Type B pancreatic cell (in vitro differentiated cells): ENCODE measurements around the gene FILIP1. TPM values are rescaled to one million over a fixed set of nuclear protein-coding genes. Genes with fewer than 3 reads are reported as not detected.
"Not testable (repeated sequence)": the region's sequence is repeated elsewhere in the genome, so short reads cannot be mapped to it uniquely, and the experiment has no call there.

Experiments used
- DNase-seq: peaks from one replicate; pipeline ENCODE4 v3.0.0; 2021; ENCODE audit warnings: mixed read lengths; ENCODE audit not compliant: unreplicated experiment; ENCODE audit errors: extremely low spot score
- H3K27ac Mint-ChIP-seq: 2 replicates; pipeline ENCODE4 v1.8.0; 2021; ENCODE audit warnings: mild to moderate bottlenecking, mixed read lengths
- H3K27me3 Mint-ChIP-seq: 2 replicates; pipeline ENCODE4 v1.8.0; 2021; ENCODE audit warnings: mixed read lengths
- H3K36me3 Mint-ChIP-seq: 2 replicates; pipeline ENCODE4 v1.8.0; 2021; ENCODE audit warnings: mixed read lengths
- H3K4me1 Mint-ChIP-seq: one replicate; pipeline ENCODE4 v1.8.0; 2021; ENCODE audit warnings: mixed read lengths; ENCODE audit not compliant: unreplicated experiment
- H3K4me3 Mint-ChIP-seq: 2 replicates; pipeline ENCODE4 v1.8.0; 2021; ENCODE audit warnings: mild to moderate bottlenecking, mixed read lengths
- H3K9me3 Mint-ChIP-seq: 2 replicates; pipeline ENCODE4 v1.8.0; 2021; ENCODE audit warnings: mixed read lengths
- total RNA-seq: library from RNA; stranded (reverse); gene quantifications from 2 replicates; pipeline ENCODE4 v1.2.1, GENCODE V29; 2021; ENCODE audit warnings: low replicate concordance
- TF ChIP-seq, protein P1 (sequence below): fragments of 200-600 bp; sonication (generic); conservative IDR thresholded peaks from 2 replicates; pipeline ENCODE4 v1.5.0; 2021; ENCODE audit warnings: antibody characterized with exemption, mild to moderate bottlenecking

The FILIP1 gene
- total RNA-seq, 1 donor from 2014 or later = 5.0 TPM

DNA sequence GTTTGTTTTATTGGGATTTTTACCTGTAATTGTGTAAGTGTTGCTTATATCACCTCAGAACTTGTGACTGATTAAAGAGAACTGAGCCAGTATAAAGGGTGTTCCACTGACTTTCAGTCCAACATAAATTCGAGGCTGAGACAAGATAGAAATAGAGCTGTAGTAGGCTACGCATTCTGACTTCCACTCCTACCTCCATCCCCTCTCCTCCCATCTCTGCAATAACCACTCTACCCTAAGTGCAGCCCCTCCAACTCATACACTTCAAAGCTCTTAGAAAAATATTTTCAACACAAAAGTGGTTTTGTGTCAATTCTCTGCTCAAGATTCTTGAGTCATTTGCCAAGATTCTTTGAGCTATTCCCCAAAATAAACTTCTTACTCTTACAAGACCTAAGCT is 48.7 kb downstream of the FILIP1 start:
- Mint-ChIP-seq H3K4me1 (peaks cover 5% of the 10 kb centered on the region), H3K36me3 (no peaks in the 10 kb centered on the region), H3K9me3 (no peaks in the 10 kb centered on the region), H3K27ac (no peak overlapping the region), H3K4me3 (no peak overlapping the region), H3K27me3 (no peaks in the 10 kb centered on the region)
- DNase-seq = no peak
- TF ChIP-seq, protein P1, sequence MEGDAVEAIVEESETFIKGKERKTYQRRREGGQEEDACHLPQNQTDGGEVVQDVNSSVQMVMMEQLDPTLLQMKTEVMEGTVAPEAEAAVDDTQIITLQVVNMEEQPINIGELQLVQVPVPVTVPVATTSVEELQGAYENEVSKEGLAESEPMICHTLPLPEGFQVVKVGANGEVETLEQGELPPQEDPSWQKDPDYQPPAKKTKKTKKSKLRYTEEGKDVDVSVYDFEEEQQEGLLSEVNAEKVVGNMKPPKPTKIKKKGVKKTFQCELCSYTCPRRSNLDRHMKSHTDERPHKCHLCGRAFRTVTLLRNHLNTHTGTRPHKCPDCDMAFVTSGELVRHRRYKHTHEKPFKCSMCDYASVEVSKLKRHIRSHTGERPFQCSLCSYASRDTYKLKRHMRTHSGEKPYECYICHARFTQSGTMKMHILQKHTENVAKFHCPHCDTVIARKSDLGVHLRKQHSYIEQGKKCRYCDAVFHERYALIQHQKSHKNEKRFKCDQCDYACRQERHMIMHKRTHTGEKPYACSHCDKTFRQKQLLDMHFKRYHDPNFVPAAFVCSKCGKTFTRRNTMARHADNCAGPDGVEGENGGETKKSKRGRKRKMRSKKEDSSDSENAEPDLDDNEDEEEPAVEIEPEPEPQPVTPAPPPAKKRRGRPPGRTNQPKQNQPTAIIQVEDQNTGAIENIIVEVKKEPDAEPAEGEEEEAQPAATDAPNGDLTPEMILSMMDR = no peak

DNA sequence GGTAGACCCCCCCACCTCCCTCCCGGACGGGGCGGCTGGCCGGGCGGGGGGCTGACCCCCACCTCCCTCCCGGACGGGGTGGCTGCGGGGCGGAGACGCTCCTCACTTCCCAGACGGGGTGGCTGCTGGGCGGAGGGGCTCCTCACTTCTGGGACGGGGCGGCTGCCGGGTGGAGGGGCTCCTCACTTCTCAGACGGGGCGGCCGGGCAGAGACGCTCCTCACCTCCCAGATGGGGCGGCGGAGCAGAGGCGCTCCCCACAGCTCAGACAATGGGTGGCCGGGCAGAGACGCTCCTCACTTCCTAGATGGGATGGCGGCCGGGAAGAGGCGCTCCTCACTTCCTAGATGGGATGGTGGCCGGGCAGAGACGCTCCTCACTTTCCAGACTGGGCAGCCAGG is 51.7 kb downstream of the FILIP1 start:
- not testable (repeated sequence) for H3K27me3 Mint-ChIP-seq, H3K4me3 Mint-ChIP-seq, H3K9me3 Mint-ChIP-seq, H3K36me3 Mint-ChIP-seq, H3K27ac Mint-ChIP-seq, DNase-seq
- H3K4me1 Mint-ChIP-seq = peaks cover 29% of the 10 kb centered on the region

DNA sequence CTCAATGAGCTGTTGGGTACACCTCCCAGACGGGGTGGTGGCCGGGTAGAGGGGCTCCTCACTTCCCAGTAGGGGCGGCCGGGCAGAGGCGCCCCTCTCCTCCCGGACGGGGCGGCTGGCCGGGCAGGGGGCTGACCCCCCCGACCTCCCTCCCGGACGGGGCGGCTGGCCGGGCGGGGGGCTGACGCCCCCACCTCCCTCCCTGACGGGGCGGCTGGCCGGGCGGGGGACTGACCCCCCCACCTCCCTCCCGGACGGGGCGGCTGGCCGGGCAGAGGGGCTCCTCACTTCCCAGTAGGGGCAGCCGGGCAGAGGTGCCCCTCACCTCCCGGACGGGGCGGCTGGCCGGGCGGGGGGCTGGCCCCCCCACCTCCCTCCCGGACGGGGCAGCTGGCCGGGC is 52.1 kb downstream of the FILIP1 start:
- not testable (repeated sequence) for H3K36me3 Mint-ChIP-seq, H3K27me3 Mint-ChIP-seq, DNase-seq, H3K9me3 Mint-ChIP-seq, H3K27ac Mint-ChIP-seq, H3K4me3 Mint-ChIP-seq
- H3K4me1 Mint-ChIP-seq = peaks cover 30% of the 10 kb centered on the region

DNA sequence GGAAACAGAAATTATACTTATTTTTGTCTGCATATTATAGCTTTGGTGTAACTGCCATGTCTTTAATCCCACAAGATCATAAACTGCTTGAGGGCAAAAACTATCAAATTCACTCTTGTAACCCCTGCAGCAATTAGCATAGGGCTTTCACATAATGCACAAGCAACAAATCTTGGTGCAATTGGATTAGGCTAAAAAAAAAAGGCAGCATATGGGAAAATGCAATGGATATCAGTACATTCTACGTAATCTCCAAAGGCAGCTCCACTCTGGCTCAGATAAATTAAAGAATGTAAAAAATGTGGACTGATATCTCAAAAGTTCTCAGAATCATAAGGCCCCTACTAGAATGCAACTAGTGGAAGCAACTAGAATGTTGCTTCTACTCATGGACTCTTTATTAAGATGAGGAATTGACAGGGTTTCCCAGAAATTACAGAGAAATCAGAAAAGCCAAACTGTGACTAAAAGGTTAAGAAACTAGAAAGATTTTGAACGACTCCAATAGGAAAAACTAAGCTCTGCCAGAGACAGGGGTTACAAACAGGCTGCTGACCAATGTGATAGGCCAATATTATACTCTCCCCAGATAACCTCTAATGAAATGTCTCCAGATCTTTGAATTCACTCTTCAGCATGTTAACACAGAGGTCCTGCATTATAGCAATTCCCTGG is 55.0 kb downstream of the FILIP1 start:
- Mint-ChIP-seq H3K4me1 (peaks cover 30% of the 10 kb centered on the region), H3K27me3 (no peaks in the 10 kb centered on the region), H3K27ac (peak overlapping the region; percentile 10), H3K36me3 (no peaks in the 10 kb centered on the region), H3K4me3 (no peak overlapping the region), H3K9me3 (no peaks in the 10 kb centered on the region)
- DNase-seq = no peak
- TF ChIP-seq, protein P1 = no peak

DNA sequence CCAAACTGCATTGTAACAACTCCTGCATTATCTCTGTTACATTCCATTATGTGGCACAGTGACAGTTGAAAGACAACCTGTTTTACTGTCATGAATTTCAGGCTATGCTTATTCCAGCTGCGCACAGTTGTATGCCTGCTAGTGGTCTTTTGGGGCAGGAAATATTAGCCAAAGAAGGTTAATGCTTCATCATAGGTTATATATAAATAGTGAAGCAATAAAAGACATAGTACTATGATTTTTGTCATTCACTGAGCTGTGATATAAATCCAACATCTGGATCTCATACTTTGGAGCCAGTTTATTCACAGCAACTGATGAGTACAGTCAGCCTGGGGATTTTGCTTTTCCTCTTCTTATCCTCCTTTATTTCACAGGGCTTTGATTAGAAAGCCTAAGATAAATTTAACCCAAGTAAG is 55.6 kb downstream of the FILIP1 start:
- H3K36me3 Mint-ChIP-seq = no peaks in the 10 kb centered on the region
- no peak overlapping the region for H3K4me3 Mint-ChIP-seq
- peaks cover 30% of the 10 kb centered on the region for H3K4me1 Mint-ChIP-seq
- H3K9me3 Mint-ChIP-seq = no peaks in the 10 kb centered on the region
- no peak for DNase-seq
- TF ChIP-seq, protein P1 = no peak
- no peaks in the 10 kb centered on the region for H3K27me3 Mint-ChIP-seq
- H3K27ac Mint-ChIP-seq = no peak overlapping the region

DNA sequence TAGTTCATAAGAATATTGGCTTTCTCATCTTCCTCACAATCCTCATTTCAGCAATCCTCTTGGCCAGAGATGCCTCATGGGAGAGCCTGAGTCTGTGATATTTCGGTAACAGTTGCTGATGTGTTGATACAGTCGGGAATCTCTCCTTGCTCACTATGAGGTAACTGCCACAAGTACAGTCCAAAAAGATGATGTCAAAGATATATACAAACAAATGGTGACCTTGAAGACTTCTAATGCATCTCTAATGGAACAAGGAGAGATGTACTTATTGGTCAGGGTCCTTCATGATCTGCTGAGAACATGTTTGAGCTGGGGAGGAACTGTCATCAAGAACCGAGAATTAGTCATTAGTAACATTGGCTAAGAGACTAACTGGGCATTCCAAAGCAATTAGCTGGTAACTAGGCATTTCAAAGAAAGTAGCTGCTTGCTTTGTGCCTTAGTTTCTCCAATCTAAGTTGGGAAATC is 56.1 kb downstream of the FILIP1 start:
- no peak overlapping the region for H3K27ac Mint-ChIP-seq
- H3K36me3 Mint-ChIP-seq = no peaks in the 10 kb centered on the region
- DNase-seq = no peak
- no peak overlapping the region for H3K4me3 Mint-ChIP-seq
- TF ChIP-seq, protein P1 = no peak
- H3K9me3 Mint-ChIP-seq = no peaks in the 10 kb centered on the region
- no peaks in the 10 kb centered on the region for H3K27me3 Mint-ChIP-seq
- peaks cover 30% of the 10 kb centered on the region for H3K4me1 Mint-ChIP-seq
